Nephron progenitor cell (in vitro differentiated cells): ENCODE data around the gene TRIM26.

Experiments
- DNase-seq: peaks from one replicate; pipeline ENCODE4 v3.0.0; 2021
- H3K27ac Mint-ChIP-seq: 2 replicates; pipeline ENCODE4 v1.8.0; 2021; ENCODE audit warnings: mild to moderate bottlenecking, moderate library complexity, mixed read lengths
- H3K27me3 Mint-ChIP-seq: 2 replicates; pipeline ENCODE4 v1.8.0; 2021; ENCODE audit warnings: mild to moderate bottlenecking, low read depth, mixed read lengths; ENCODE audit not compliant: poor library complexity
- H3K36me3 Mint-ChIP-seq: 2 replicates; pipeline ENCODE4 v1.8.0; 2021; ENCODE audit warnings: low read depth, mixed read lengths
- H3K4me1 Mint-ChIP-seq: 2 replicates; pipeline ENCODE4 v1.8.0; 2021; ENCODE audit warnings: mixed read lengths
- H3K4me3 Mint-ChIP-seq: 2 replicates; pipeline ENCODE4 v1.8.0; 2021; ENCODE audit warnings: mild to moderate bottlenecking, moderate library complexity, mixed read lengths
- H3K9me3 Mint-ChIP-seq: 2 replicates; pipeline ENCODE4 v1.8.0; 2021; ENCODE audit warnings: mild to moderate bottlenecking, moderate library complexity, mixed read lengths
- CTCF ChIP-seq: fragments of 200-600 bp; sonication (generic); IDR thresholded peaks from 2 replicates; pipeline ENCODE4 v1.5.0; 2021; ENCODE audit warnings: antibody characterized with exemption

The TRIM26 gene

GRCh38 chr6:30188541-30188940, 24.7 kb downstream of the TRIM26 start:
- Mint-ChIP-seq H3K36me3 (peaks cover 66% of the 10 kb centered on the region), H3K4me1 (no peaks in the 10 kb centered on the region), H3K9me3 (no peaks in the 10 kb centered on the region), H3K27ac (peak overlapping the region; percentile 20), H3K27me3 (no peaks in the 10 kb centered on the region), H3K4me3 (no peak overlapping the region)
- no peak for TF ChIP-seq CTCF
- no peak for DNase-seq

- no peak for TF ChIP-seq CTCF
- Mint-ChIP-seq H3K4me1 (no peaks in the 10 kb centered on the region), H3K36me3 (peaks cover 62% of the 10 kb centered on the region), H3K27me3 (no peaks in the 10 kb centered on the region), H3K4me3 (no peak overlapping the region), H3K9me3 (peaks cover 6% of the 10 kb centered on the region), H3K27ac (no peak overlapping the region)
- no peak for DNase-seq
Observed at GRCh38 chr6:30185846-30186484, 27.2 kb downstream of the TRIM26 start.

GRCh38 chr6:30184417-30185031, 28.7 kb downstream of the TRIM26 start:
- no peak for TF ChIP-seq CTCF
- peaks cover 52% of the 10 kb centered on the region for H3K36me3 Mint-ChIP-seq
- no peaks in the 10 kb centered on the region for H3K4me1 Mint-ChIP-seq
- H3K27ac Mint-ChIP-seq = no peak overlapping the region
- DNase-seq = no peak
- H3K27me3 Mint-ChIP-seq = no peaks in the 10 kb centered on the region
- H3K4me3 Mint-ChIP-seq = no peak overlapping the region
- peaks cover 17% of the 10 kb centered on the region for H3K9me3 Mint-ChIP-seq

GRCh38 chr6:30180145-30180544, 33.1 kb downstream of the TRIM26 start:
- H3K9me3 Mint-ChIP-seq = peaks cover 25% of the 10 kb centered on the region
- peaks cover 16% of the 10 kb centered on the region for H3K36me3 Mint-ChIP-seq
- H3K4me1 Mint-ChIP-seq = no peaks in the 10 kb centered on the region

GRCh38 chr6:30178837-30179236, 34.4 kb downstream of the TRIM26 start:
- H3K9me3 Mint-ChIP-seq = peaks cover 25% of the 10 kb centered on the region
- no peaks in the 10 kb centered on the region for H3K4me1 Mint-ChIP-seq
- H3K27ac Mint-ChIP-seq = no peak overlapping the region
- no peak for DNase-seq
- H3K4me3 Mint-ChIP-seq = no peak overlapping the region
- peaks cover 53% of the 10 kb centered on the region for H3K27me3 Mint-ChIP-seq
- no peak for TF ChIP-seq CTCF
- peaks cover 4% of the 10 kb centered on the region for H3K36me3 Mint-ChIP-seq

More at GRCh38 chr6:30180145-30180544, 33.1 kb downstream of the TRIM26 start:
- Mint-ChIP-seq H3K4me3 (no peak overlapping the region), H3K27ac (no peak overlapping the region), H3K27me3 (peaks cover 42% of the 10 kb centered on the region)
- no peak for DNase-seq
- TF ChIP-seq CTCF = no peak

GRCh38 chr6:30175765-30176164, 37.4 kb downstream of the TRIM26 start:
- DNase-seq = no peak
- no peaks in the 10 kb centered on the region for H3K4me1 Mint-ChIP-seq
- peaks cover 84% of the 10 kb centered on the region for H3K27me3 Mint-ChIP-seq
- TF ChIP-seq CTCF = no peak
- H3K9me3 Mint-ChIP-seq = peaks cover 17% of the 10 kb centered on the region
- no peak overlapping the region for H3K27ac Mint-ChIP-seq
- no peak overlapping the region for H3K4me3 Mint-ChIP-seq
- peaks cover 1% of the 10 kb centered on the region for H3K36me3 Mint-ChIP-seq
